Activated T-cell treated with anti-CD3 and anti-CD28 coated beads, Interleukin-2, amount 50 U/mL, for 4 hours (primary cell): ENCODE data around the gene NUDT16. TPM values are rescaled to one million over a fixed set of nuclear protein-coding genes. Genes with fewer than 3 reads are reported as not detected.

ENCODE experiments used
- ATAC-seq, 2 donors: fragments of 200-7000 bp; cut with Tn5 transposase; one replicate each; pipeline ENCODE4 v1.10.0; 2021
- DNase-seq: peaks from one replicate; pipeline ENCODE4 v3.0.0-alpha.2; 2020
- H3K27me3 Mint-ChIP-seq: one replicate; pipeline ENCODE4 v1.8.0; 2021; ENCODE audit warnings: low read depth, mixed read lengths
- H3K36me3 Mint-ChIP-seq: one replicate; pipeline ENCODE4 v1.8.0; 2022; ENCODE audit warnings: mixed read lengths; ENCODE audit not compliant: insufficient read depth
- H3K4me1 Mint-ChIP-seq: one replicate; pipeline ENCODE4 v1.8.0; 2021; ENCODE audit warnings: low read depth, mixed read lengths
- H3K4me3 Mint-ChIP-seq: one replicate; pipeline ENCODE4 v1.8.0; 2021; ENCODE audit warnings: mild to moderate bottlenecking, moderate library complexity, mixed read lengths
- H3K9me3 Mint-ChIP-seq: one replicate; pipeline ENCODE4 v1.8.0; 2021; ENCODE audit warnings: mixed read lengths
- total RNA-seq, 3 donors: library from RNA; stranded (reverse); gene quantifications; one replicate each; pipeline ENCODE4 v1.2.1, GENCODE V29; 2021

NUDT16 gene
- total RNA-seq, 3 donors from 2014 or later: 2.7 to 3.6 (median 3.5) TPM

GRCh38 chr3:131396170-131396569 lies 14.6 kb downstream of the NUDT16 start:
- Mint-ChIP-seq H3K4me3 (no peak overlapping the region), H3K9me3 (no peaks in the 10 kb centered on the region), H3K36me3 (no peaks in the 10 kb centered on the region), H3K4me1 (no peaks in the 10 kb centered on the region), H3K27me3 (peaks cover 5% of the 10 kb centered on the region)
- no peak for ATAC-seq
- no peak for DNase-seq

GRCh38 chr3:131397889-131398288 lies 16.3 kb downstream of the NUDT16 start:
- Mint-ChIP-seq H3K4me1 (no peaks in the 10 kb centered on the region), H3K36me3 (no peaks in the 10 kb centered on the region), H3K9me3 (no peaks in the 10 kb centered on the region), H3K27me3 (peaks cover 5% of the 10 kb centered on the region), H3K4me3 (no peak overlapping the region)
- ATAC-seq: no peak
- DNase-seq: no peak

- Mint-ChIP-seq H3K4me3 (no peak overlapping the region), H3K9me3 (peaks cover 3% of the 10 kb centered on the region), H3K27me3 (peaks cover 5% of the 10 kb centered on the region), H3K4me1 (no peaks in the 10 kb centered on the region), H3K36me3 (no peaks in the 10 kb centered on the region)
- ATAC-seq (no peak), DNase-seq (no peak)
Observed at GRCh38 chr3:131401978-131402377, 20.4 kb downstream of the NUDT16 start.

- Mint-ChIP-seq H3K27me3 (peaks cover 7% of the 10 kb centered on the region), H3K36me3 (no peaks in the 10 kb centered on the region), H3K4me1 (no peaks in the 10 kb centered on the region), H3K9me3 (peaks cover 5% of the 10 kb centered on the region), H3K4me3 (no peak overlapping the region)
- ATAC-seq (no peak), DNase-seq (no peak)
Observed at GRCh38 chr3:131402391-131403039, 20.9 kb downstream of the NUDT16 start.

GRCh38 chr3:131403216-131403895 lies 21.8 kb downstream of the NUDT16 start:
- H3K4me3 Mint-ChIP-seq: no peak overlapping the region
- H3K36me3 Mint-ChIP-seq: no peaks in the 10 kb centered on the region
- H3K27me3 Mint-ChIP-seq: peaks cover 7% of the 10 kb centered on the region
- no peaks in the 10 kb centered on the region for H3K4me1 Mint-ChIP-seq
- ATAC-seq (no peak), DNase-seq (no peak)
- peaks cover 8% of the 10 kb centered on the region for H3K9me3 Mint-ChIP-seq

GRCh38 chr3:131405411-131405810 lies 23.8 kb downstream of the NUDT16 start:
- H3K27me3 Mint-ChIP-seq: peaks cover 7% of the 10 kb centered on the region
- no peaks in the 10 kb centered on the region for H3K4me1 Mint-ChIP-seq
- ATAC-seq (no peak), DNase-seq (no peak)
- H3K36me3 Mint-ChIP-seq: no peaks in the 10 kb centered on the region
- H3K4me3 Mint-ChIP-seq: no peak overlapping the region
- H3K9me3 Mint-ChIP-seq: peaks cover 8% of the 10 kb centered on the region

GRCh38 chr3:131406274-131406673 lies 24.7 kb downstream of the NUDT16 start:
- no peak for DNase-seq
- peaks cover 7% of the 10 kb centered on the region for H3K27me3 Mint-ChIP-seq
- ATAC-seq: no peak
- no peak overlapping the region for H3K4me3 Mint-ChIP-seq
- H3K9me3 Mint-ChIP-seq: peaks cover 8% of the 10 kb centered on the region
- H3K36me3 Mint-ChIP-seq: no peaks in the 10 kb centered on the region
- no peaks in the 10 kb centered on the region for H3K4me1 Mint-ChIP-seq

GRCh38 chr3:131417751-131418150 lies 36.2 kb downstream of the NUDT16 start:
- no peak overlapping the region for H3K4me3 Mint-ChIP-seq
- ATAC-seq (no peak), DNase-seq (no peak)
- H3K9me3 Mint-ChIP-seq: peaks cover 7% of the 10 kb centered on the region
- peaks cover 2% of the 10 kb centered on the region for H3K36me3 Mint-ChIP-seq
- H3K4me1 Mint-ChIP-seq: no peaks in the 10 kb centered on the region
- H3K27me3 Mint-ChIP-seq: no peaks in the 10 kb centered on the region

- Mint-ChIP-seq H3K4me3 (no peak overlapping the region), H3K4me1 (no peaks in the 10 kb centered on the region), H3K27me3 (no peaks in the 10 kb centered on the region), H3K36me3 (peaks cover 2% of the 10 kb centered on the region), H3K9me3 (no peaks in the 10 kb centered on the region)
- DNase-seq (no peak), ATAC-seq (no peak)
Observed at GRCh38 chr3:131421301-131421700, 39.7 kb downstream of the NUDT16 start.

- no peaks in the 10 kb centered on the region for H3K9me3 Mint-ChIP-seq
- no peaks in the 10 kb centered on the region for H3K27me3 Mint-ChIP-seq
- DNase-seq (no peak), ATAC-seq (no peak)
- no peaks in the 10 kb centered on the region for H3K4me1 Mint-ChIP-seq
- peaks cover 2% of the 10 kb centered on the region for H3K36me3 Mint-ChIP-seq
- H3K4me3 Mint-ChIP-seq: no peak overlapping the region
Observed at GRCh38 chr3:131421957-131422498, 40.5 kb downstream of the NUDT16 start.

- no peak for ATAC-seq
- Mint-ChIP-seq H3K27me3 (no peaks in the 10 kb centered on the region), H3K9me3 (no peaks in the 10 kb centered on the region), H3K36me3 (no peaks in the 10 kb centered on the region), H3K4me1 (no peaks in the 10 kb centered on the region), H3K4me3 (no peak overlapping the region)
- no peak for DNase-seq
Observed at GRCh38 chr3:131427226-131427625, 45.7 kb downstream of the NUDT16 start.

- Mint-ChIP-seq H3K4me3 (no peak overlapping the region), H3K9me3 (no peaks in the 10 kb centered on the region), H3K4me1 (no peaks in the 10 kb centered on the region), H3K27me3 (no peaks in the 10 kb centered on the region), H3K36me3 (no peaks in the 10 kb centered on the region)
- DNase-seq: no peak
- ATAC-seq: no peak
Observed at GRCh38 chr3:131431754-131432153, 50.2 kb downstream of the NUDT16 start.

- no peak for ATAC-seq
- H3K36me3 Mint-ChIP-seq: no peaks in the 10 kb centered on the region
- DNase-seq: no peak
- H3K27me3 Mint-ChIP-seq: no peaks in the 10 kb centered on the region
- H3K4me1 Mint-ChIP-seq: no peaks in the 10 kb centered on the region
- no peak overlapping the region for H3K4me3 Mint-ChIP-seq
- peaks cover 4% of the 10 kb centered on the region for H3K9me3 Mint-ChIP-seq
Observed at GRCh38 chr3:131432441-131432840, 50.9 kb downstream of the NUDT16 start.

GRCh38 chr3:131435000-131435399 lies 53.4 kb downstream of the NUDT16 start:
- H3K27me3 Mint-ChIP-seq: no peaks in the 10 kb centered on the region
- no peak overlapping the region for H3K4me3 Mint-ChIP-seq
- H3K9me3 Mint-ChIP-seq: peaks cover 4% of the 10 kb centered on the region
- no peaks in the 10 kb centered on the region for H3K36me3 Mint-ChIP-seq
- no peaks in the 10 kb centered on the region for H3K4me1 Mint-ChIP-seq
- no peak for ATAC-seq
- no peak for DNase-seq
